GM12892 (cell line): ENCODE measurements around the gene FZD8.

Experiments used
- POLR2A ChIP-seq: IDR thresholded peaks from 2 replicates; pipeline ENCODE4 v1.6.1; 2011; ENCODE audit warnings: low read depth, low read length, control low read depth
- POLR2AphosphoS5 ChIP-seq: IDR thresholded peaks from 2 replicates; pipeline ENCODE4 v1.6.1; 2011; ENCODE audit warnings: low read depth, low read length, control low read depth
- TAF1 ChIP-seq: IDR thresholded peaks from 2 replicates; pipeline ENCODE4 v1.6.1; 2011; ENCODE audit warnings: low read depth, mild to moderate bottlenecking, control low read depth, low read length, borderline replicate concordance

- no peak for TF ChIP-seq POLR2AphosphoS5
- TF ChIP-seq POLR2A, result no peak
- no peak for TF ChIP-seq TAF1
Measured at GRCh38 chr10:35644050-35644950, 2.2 kb upstream of the FZD8 start.
